SU-DHL-6 (cell line): Measurements from ENCODE around the gene RNF130.

ENCODE experiments used
- EZH2phosphoT487 ChIP-seq: fragments of 200-600 bp; sonication (generic), shearing (Covaris generic); conservative IDR thresholded peaks from 2 replicates; pipeline ENCODE4 v1.6.1; 2018; ENCODE audit warnings: mild to moderate bottlenecking, antibody characterized with exemption, low read length, moderate library complexity, mixed read lengths
- TF ChIP-seq, protein P1 (sequence below): fragments of 200-600 bp; sonication (generic); IDR thresholded peaks from one replicate; pipeline ENCODE4 v1.5.1; 2017; ENCODE audit warnings: antibody characterized with exemption, mild to moderate bottlenecking, low read length, moderate library complexity; ENCODE audit not compliant: insufficient read depth, poor library complexity, severe bottlenecking

DNA sequence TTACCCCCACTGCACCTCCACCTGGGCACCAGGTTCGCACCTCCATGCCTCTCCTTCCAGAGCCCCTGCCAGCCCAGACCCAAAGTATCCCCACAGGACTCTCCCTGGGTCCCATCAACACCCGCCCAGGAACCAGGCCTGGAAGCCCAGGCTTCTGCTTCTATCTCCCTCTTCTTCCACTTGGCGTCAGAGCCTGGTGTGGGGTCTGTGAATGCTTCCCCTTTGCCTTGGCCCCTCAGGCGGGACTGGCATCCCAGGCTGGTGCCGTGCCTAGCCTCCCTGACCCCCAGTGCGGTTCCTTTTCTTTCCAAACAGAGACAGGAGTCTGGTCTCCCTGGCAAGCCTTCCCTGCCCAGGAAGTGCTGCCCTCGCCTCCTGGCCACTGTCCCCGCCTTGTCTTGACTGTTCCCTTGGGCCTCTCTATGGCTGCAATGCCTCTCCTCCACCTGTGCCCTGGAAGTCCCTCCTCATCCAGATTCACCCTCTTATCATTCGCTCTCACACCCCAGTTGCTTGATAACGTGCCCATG is 156.1 kb downstream of the RNF130 start:
- TF ChIP-seq, protein P1, sequence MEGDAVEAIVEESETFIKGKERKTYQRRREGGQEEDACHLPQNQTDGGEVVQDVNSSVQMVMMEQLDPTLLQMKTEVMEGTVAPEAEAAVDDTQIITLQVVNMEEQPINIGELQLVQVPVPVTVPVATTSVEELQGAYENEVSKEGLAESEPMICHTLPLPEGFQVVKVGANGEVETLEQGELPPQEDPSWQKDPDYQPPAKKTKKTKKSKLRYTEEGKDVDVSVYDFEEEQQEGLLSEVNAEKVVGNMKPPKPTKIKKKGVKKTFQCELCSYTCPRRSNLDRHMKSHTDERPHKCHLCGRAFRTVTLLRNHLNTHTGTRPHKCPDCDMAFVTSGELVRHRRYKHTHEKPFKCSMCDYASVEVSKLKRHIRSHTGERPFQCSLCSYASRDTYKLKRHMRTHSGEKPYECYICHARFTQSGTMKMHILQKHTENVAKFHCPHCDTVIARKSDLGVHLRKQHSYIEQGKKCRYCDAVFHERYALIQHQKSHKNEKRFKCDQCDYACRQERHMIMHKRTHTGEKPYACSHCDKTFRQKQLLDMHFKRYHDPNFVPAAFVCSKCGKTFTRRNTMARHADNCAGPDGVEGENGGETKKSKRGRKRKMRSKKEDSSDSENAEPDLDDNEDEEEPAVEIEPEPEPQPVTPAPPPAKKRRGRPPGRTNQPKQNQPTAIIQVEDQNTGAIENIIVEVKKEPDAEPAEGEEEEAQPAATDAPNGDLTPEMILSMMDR = no peak
- TF ChIP-seq EZH2phosphoT487 = no peak
